Stimulated activated CD8-positive, alpha-beta memory T cell treated with anti-CD3 and anti-CD28 coated beads, Interleukin-2, amount 100 ng/mL, for 1 hour (primary cell): ENCODE results near the gene GPR89A.
"Not testable (repeated sequence)": the region's sequence is repeated elsewhere in the genome, so short reads cannot be mapped to it uniquely, and the experiment has no call there.

Experiments
- DNase-seq, 2 donors: peaks; one replicate each; pipeline ENCODE4 v3.0.0-alpha.2; 2020; ENCODE audit warnings: low read depth in 2 of 2

The GPR89A gene

GRCh38 chr1:145717833-145718232 lies 110.0 kb downstream of the GPR89A start:
- no peak for DNase-seq

DNA sequence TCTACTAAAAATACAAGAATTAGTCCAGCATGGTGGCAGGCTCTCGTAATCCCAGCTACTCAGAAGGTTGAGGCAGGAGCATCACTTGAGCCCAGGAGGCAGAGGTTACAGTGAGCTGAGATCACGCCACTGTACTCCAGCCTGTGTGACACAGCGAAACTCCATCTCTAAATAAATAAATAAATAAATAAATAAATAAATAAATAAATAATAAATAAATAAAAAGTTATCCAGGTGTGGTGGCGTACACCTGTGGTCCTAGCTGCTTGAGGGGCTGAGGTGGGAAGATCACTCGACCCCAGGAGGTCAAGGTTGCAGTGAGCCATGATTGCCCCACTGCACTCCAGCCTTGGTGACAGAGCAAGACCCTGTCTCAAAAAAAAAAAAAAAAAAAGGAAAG lies 110.7 kb downstream of the GPR89A start:
- not testable (repeated sequence) for DNase-seq

DNA sequence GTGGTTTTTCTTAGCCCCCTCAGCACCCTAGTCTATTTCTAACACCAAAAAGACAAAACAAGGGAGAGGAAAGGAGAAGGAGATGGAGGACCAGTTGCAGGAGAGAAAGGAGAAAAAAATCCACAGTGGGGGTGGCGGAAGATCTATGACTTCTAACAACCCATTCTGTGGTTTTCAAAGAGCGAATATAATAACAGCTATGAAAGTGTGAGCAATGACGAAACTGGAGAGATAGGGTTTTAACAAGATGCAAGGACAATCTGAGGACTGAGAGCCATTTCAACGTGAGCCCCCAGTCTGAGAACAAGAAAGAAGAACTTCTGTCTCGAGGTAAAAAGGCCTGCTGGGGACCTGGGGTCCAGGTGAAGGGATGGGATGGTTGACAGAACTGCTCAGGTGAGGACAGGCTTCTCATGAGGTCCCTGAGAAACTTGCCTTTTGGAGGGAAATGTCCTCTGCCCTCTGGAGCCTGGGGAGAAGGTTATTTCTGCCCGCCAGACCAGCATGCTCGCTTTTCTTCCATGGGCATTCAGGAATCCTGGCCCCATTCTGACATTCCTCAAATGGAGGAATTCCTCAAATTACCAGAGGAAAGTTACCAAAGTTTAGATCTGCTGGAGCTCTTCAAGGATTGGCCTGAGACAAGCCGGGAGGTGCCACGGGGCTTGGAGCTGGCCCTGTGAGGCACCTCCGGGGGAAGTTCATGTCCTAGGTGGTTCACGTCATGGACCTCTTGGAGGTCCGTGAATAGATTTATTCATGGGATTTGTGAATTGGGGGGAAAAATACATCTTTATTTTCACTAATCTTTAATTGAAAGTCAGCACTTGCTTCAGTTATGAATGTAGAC lies 111.7 kb downstream of the GPR89A start, which contains the start of gene CD160:
Gene CD160 (plus strand): TSS at position 270 of the 850 bp plus-strand sequence. CDS start 8,829 bp downstream, outside the sequence.
- DNase-seq: no peak
